SJCRH30 (cell line): ENCODE measurements around the gene RGS7. TPM values are rescaled to one million over a fixed set of nuclear protein-coding genes. Genes with fewer than 3 reads are reported as not detected.
"Not testable (repeated sequence)": the region's sequence is repeated elsewhere in the genome, so short reads cannot be mapped to it uniquely, and the experiment has no call there.

Source experiments
- DNase-seq, 2 experiments: peaks; one replicate each; pipeline ENCODE4 v3.0.0-alpha.2; 2015 to 2020
- H3K27ac ChIP-seq: fragments of 250-450 bp; sonication (Bioruptor Pico); 2 replicates; pipeline ENCODE4 v1.5.1; 2020; ENCODE audit warnings: mild to moderate bottlenecking, moderate library complexity
- H3K27me3 ChIP-seq: fragments of 250-450 bp; sonication (Bioruptor Pico); 2 replicates; pipeline ENCODE4 v1.5.1; 2020; ENCODE audit warnings: mild to moderate bottlenecking, moderate library complexity
- H3K36me3 ChIP-seq: fragments of 250-450 bp; sonication (Bioruptor Pico); 2 replicates; pipeline ENCODE4 v1.5.1; 2020; ENCODE audit warnings: mild to moderate bottlenecking, moderate library complexity
- H3K4me1 ChIP-seq: fragments of 250-450 bp; sonication (Bioruptor Pico); 2 replicates; pipeline ENCODE4 v1.5.1; 2020; ENCODE audit warnings: mild to moderate bottlenecking, moderate library complexity
- H3K4me3 ChIP-seq: fragments of 250-450 bp; sonication (Bioruptor Pico); 2 replicates; pipeline ENCODE4 v1.5.1; 2020; ENCODE audit warnings: mild to moderate bottlenecking, moderate library complexity
- H3K9me3 ChIP-seq: fragments of 250-450 bp; sonication (Bioruptor Pico); replicated peaks from 2 replicates; pipeline ENCODE4 v1.5.1; 2020; ENCODE audit warnings: mild to moderate bottlenecking, moderate library complexity
- total RNA-seq: library from RNA; depleted of rRNA; stranded (reverse); fragments of >200 nt; shearing (Covaris generic); gene quantifications from 2 replicates; pipeline ENCODE4 v1.2.3, GENCODE V29; 2014

Gene RGS7
- total RNA-seq, 1 experiment from 2014 or later: 0.16 TPM

DNA sequence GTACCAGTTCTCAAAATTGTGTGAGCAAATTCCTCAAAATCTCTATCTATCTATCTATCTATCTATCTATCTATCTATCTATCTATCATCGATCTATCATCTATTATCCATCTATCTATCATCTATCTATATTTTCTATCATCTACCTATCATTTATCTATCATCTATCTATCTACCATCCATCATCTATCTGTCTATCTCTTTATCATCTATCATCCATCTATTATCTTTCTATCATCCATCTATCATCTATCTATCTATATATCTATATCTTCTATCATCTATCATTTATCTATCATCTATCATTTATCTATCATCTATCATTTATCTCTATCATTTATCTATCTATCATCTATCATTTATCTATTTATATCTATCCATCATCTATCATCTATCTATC lies 380.3 kb downstream of the RGS7 start:
- H3K4me3 ChIP-seq: no peak overlapping the region
- H3K27me3 ChIP-seq: no peaks in the 10 kb centered on the region
- H3K36me3 ChIP-seq: no peaks in the 10 kb centered on the region
- H3K4me1 ChIP-seq: no peaks in the 10 kb centered on the region
- H3K27ac ChIP-seq: no peak overlapping the region
- no peak for DNase-seq
- H3K9me3 ChIP-seq: no peaks in the 10 kb centered on the region

GRCh38 chr1:240973875-240974274 lies 383.1 kb downstream of the RGS7 start:
- DNase-seq: no peak
- Histone ChIP-seq H3K4me1 (no peaks in the 10 kb centered on the region), H3K27me3 (no peaks in the 10 kb centered on the region), H3K27ac (no peak overlapping the region), H3K4me3 (no peak overlapping the region), H3K36me3 (no peaks in the 10 kb centered on the region), H3K9me3 (no peaks in the 10 kb centered on the region)

GRCh38 chr1:240972059-240972458 lies 384.9 kb downstream of the RGS7 start:
- H3K36me3 ChIP-seq, DNase-seq, H3K27ac ChIP-seq, H3K4me3 ChIP-seq, H3K9me3 ChIP-seq, H3K4me1 ChIP-seq, H3K27me3 ChIP-seq: not testable (repeated sequence)

DNA sequence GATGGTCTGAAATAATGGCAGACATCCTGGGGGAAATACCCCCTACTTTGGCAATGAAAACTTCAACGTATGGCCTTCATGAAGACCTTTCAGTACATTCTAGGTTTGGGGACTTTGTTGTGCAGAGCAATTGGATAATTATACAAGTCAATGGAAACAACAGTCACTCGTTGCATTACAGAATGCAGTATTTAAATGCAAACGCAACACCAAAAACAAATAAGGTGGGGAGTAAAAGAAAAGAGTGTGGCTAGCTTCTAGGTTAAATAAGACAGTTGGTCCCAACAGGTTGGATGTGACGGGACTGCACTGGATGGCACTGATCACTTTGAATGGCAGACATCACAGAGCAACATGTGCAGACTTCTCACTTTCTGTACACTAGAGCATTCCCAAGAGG lies 386.8 kb downstream of the RGS7 start:
- Histone ChIP-seq H3K4me1 (no peaks in the 10 kb centered on the region), H3K4me3 (no peak overlapping the region), H3K36me3 (no peaks in the 10 kb centered on the region), H3K27ac (no peak overlapping the region), H3K27me3 (peaks cover 6% of the 10 kb centered on the region; the same call in 1 of the 2 replicates), H3K9me3 (no peaks in the 10 kb centered on the region)
- DNase-seq: no peak

- H3K27ac ChIP-seq: no peak overlapping the region
These were observed 388.1 kb downstream of the RGS7 start for GRCh38 chr1:240968864-240969263.

GRCh38 chr1:240967070-240967724 lies 389.8 kb downstream of the RGS7 start:
- Histone ChIP-seq H3K27me3 (peaks cover 8% of the 10 kb centered on the region; the same call in 1 of the 2 replicates), H3K36me3 (no peaks in the 10 kb centered on the region)
- DNase-seq: no peak

More at GRCh38 chr1:240968864-240969263, 388.1 kb downstream of the RGS7 start:
- H3K36me3 ChIP-seq: no peaks in the 10 kb centered on the region
- peaks cover 8% of the 10 kb centered on the region; the same call in 1 of the 2 replicates for H3K27me3 ChIP-seq
- DNase-seq: no peak
- H3K9me3 ChIP-seq: no peaks in the 10 kb centered on the region
- H3K4me1 ChIP-seq: no peaks in the 10 kb centered on the region
- H3K4me3 ChIP-seq: no peak overlapping the region

DNA sequence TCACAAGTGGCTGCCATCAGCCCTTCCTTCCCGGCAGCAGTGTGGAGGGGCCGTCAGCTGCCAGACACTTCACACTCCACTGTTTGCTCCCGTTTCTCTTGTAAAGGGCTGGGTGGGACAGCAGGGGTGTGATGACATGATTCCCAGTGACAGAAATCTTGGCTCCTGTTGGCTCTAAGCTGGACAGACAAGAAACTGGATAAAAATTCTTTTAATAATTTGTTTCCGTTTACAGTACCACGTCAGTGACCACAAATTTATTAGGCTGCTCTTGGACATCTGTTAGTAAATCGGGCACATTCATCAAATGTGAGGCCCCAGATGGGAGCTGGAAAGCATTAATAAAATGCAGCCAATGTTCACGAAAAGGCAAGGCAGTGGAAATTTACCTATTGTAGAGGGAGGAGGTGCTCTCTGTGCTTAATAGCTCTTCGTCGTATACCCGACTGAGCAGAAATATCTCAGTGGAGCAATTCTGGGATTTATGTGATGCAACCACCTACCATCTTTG lies 391.4 kb downstream of the RGS7 start:
- DNase-seq: no peak
- Histone ChIP-seq H3K4me3 (no peak overlapping the region), H3K27ac (no peak overlapping the region), H3K27me3 (peaks cover 8% of the 10 kb centered on the region; the same call in 1 of the 2 replicates), H3K4me1 (no peaks in the 10 kb centered on the region), H3K36me3 (no peaks in the 10 kb centered on the region), H3K9me3 (no peaks in the 10 kb centered on the region)

More at GRCh38 chr1:240967070-240967724, 389.8 kb downstream of the RGS7 start:
- Histone ChIP-seq H3K4me3 (no peak overlapping the region), H3K9me3 (no peaks in the 10 kb centered on the region), H3K4me1 (no peaks in the 10 kb centered on the region), H3K27ac (no peak overlapping the region)

DNA sequence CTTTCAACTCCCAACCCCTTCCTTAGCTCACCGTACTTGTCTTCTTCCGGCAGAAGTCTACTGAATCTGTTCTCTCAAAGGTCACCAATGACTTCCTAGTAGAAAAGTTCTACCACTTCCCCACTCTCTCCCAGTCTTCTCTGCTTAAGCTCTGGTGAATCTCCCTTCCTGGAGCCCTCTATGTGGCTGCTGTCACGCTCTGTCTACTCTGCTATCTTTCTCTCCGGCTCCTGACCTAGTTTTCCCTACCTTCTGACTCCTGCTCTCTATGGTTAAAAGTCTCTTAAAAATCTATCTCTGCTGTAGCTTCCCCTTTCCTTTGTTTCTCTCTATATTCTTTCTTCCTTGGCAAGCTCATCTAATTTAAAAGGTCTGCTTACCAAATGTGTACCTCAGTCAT lies 394.9 kb downstream of the RGS7 start:
- H3K4me1 ChIP-seq: no peaks in the 10 kb centered on the region
- H3K4me3 ChIP-seq: no peak overlapping the region
- no peaks in the 10 kb centered on the region for H3K9me3 ChIP-seq
- no peak overlapping the region for H3K27ac ChIP-seq
- H3K36me3 ChIP-seq: no peaks in the 10 kb centered on the region
- DNase-seq: no peak
- H3K27me3 ChIP-seq: peaks cover 8% of the 10 kb centered on the region; the same call in 1 of the 2 replicates

GRCh38 chr1:240956424-240956823 lies 400.6 kb downstream of the RGS7 start:
- H3K9me3 ChIP-seq: no peaks in the 10 kb centered on the region
- H3K4me1 ChIP-seq: no peaks in the 10 kb centered on the region
- H3K27ac ChIP-seq: no peak overlapping the region
- no peaks in the 10 kb centered on the region for H3K36me3 ChIP-seq
- no peaks in the 10 kb centered on the region for H3K27me3 ChIP-seq
- no peak overlapping the region for H3K4me3 ChIP-seq
- DNase-seq: no peak

GRCh38 chr1:240956020-240956419 lies 401.0 kb downstream of the RGS7 start:
- no peak for DNase-seq
- Histone ChIP-seq H3K27ac (no peak overlapping the region), H3K9me3 (no peaks in the 10 kb centered on the region), H3K36me3 (no peaks in the 10 kb centered on the region), H3K4me1 (no peaks in the 10 kb centered on the region), H3K27me3 (no peaks in the 10 kb centered on the region), H3K4me3 (no peak overlapping the region)

DNA sequence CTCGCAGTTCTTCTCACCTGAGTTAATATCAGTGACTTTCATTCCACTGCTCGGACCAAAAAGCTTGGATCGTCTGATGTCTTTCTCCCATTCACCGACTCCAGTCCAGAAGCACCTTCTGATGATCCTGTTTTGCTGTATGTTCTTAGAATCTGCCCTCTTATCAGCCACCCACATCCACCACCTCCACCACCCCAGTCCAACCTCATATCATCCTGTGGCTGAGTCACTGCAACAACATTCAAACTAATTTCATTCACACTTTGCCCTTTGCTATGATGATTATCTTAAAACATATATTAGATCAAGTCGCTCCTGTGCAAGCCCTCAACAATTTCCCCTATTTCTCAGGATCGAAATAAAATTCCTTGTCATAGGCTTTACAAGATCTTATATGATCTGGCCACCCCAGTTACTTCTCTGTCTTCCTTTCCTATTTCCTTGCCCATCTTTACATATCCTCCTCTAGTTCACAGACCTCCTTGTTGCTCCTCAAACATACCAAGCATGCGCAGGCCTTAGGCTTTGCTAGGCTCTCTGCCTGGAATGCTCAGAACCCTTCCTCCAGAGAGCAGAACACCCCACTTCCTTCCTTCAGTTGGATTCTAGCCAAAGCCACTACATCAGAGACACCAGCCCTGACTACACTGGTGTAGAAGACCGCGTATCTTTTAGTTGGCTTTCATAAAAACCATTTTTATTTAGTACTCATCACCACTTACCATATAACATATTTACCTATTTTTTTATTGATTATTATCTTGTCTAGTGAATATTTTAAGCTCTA lies 409.4 kb downstream of the RGS7 start:
- H3K4me3 ChIP-seq: no peak overlapping the region
- no peaks in the 10 kb centered on the region for H3K9me3 ChIP-seq
- H3K36me3 ChIP-seq: no peaks in the 10 kb centered on the region
- no peak for DNase-seq
- no peaks in the 10 kb centered on the region for H3K27me3 ChIP-seq
- no peaks in the 10 kb centered on the region for H3K4me1 ChIP-seq
- no peak overlapping the region for H3K27ac ChIP-seq

DNA sequence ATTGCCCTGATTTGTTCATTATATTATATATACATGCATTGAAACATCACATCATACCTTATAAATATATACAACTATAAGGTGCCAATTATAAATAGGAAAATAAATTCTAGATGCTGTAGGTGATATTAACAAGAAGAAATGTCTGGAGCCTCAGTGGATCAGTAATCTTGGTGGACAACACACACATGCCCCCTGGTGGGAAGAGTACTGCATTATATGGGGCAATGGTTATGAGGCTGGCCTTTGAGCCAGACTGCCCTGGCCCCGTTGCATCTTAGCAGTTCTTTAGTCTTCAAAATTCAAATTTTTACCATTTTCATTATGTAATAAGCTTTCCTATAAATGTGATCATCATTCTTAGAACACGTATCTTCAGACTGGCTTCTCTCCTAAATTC lies 410.1 kb downstream of the RGS7 start:
- no peaks in the 10 kb centered on the region for H3K4me1 ChIP-seq
- peak; percentile 18 to 61 for DNase-seq
- H3K9me3 ChIP-seq: no peaks in the 10 kb centered on the region
- no peak overlapping the region for H3K27ac ChIP-seq
- no peaks in the 10 kb centered on the region for H3K27me3 ChIP-seq
- H3K36me3 ChIP-seq: no peaks in the 10 kb centered on the region
- H3K4me3 ChIP-seq: no peak overlapping the region

GRCh38 chr1:240942901-240943300 lies 414.1 kb downstream of the RGS7 start:
- Histone ChIP-seq H3K27me3 (no peaks in the 10 kb centered on the region), H3K36me3 (no peaks in the 10 kb centered on the region), H3K27ac (no peak overlapping the region), H3K4me1 (no peaks in the 10 kb centered on the region), H3K4me3 (no peak overlapping the region), H3K9me3 (no peaks in the 10 kb centered on the region)
- no peak for DNase-seq

DNA sequence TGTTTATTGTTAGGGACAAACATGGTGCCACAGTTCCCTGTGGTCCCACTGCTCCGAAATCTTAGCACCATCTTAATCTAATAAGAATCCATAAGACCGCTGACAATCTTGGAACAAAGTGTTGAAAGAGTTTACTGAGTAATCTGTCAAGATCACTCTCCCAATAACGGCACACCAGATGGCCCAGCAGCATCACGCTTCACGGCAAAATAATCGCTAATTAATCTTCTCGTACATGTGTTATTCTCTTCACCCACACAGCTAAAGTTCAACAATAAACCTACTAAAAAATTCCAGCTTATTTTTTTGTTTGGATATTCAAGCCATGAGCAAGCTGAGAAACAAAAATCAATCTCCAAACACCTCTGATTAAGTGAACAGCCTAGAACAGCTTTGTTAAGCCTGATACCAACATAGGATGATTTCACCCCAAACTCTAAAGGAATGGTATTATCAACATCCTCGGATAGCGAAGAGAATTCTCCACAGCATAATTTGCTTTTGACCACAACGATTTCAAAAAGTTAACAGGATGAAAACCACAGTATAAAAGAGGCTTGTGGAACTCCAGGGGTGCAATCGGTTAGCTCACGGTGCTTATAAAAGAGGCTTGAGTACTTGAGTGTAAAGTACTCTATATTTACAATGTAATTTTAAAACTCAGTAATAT lies 415.2 kb downstream of the RGS7 start:
- Histone ChIP-seq H3K27me3 (no peaks in the 10 kb centered on the region), H3K9me3 (no peaks in the 10 kb centered on the region), H3K4me1 (no peaks in the 10 kb centered on the region), H3K27ac (no peak overlapping the region), H3K36me3 (no peaks in the 10 kb centered on the region), H3K4me3 (no peak overlapping the region)
- DNase-seq: no peak
